Placental pericyte (primary cell): ENCODE data around the gene CSAG1. TPM values are rescaled to one million over a fixed set of nuclear protein-coding genes. Genes with fewer than 3 reads are reported as not detected.

Experiments
- total RNA-seq: library from RNA; depleted of rRNA; stranded (reverse); fragments of >200 nt; gene quantifications from 2 replicates; pipeline ENCODE4 v1.2.3, GENCODE V29; 2012

CSAG1 gene, protein sequence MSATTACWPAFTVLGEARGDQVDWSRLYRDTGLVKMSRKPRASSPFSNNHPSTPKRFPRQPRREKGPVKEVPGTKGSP
- total RNA-seq, result not detected in 2 replicates

DNA sequence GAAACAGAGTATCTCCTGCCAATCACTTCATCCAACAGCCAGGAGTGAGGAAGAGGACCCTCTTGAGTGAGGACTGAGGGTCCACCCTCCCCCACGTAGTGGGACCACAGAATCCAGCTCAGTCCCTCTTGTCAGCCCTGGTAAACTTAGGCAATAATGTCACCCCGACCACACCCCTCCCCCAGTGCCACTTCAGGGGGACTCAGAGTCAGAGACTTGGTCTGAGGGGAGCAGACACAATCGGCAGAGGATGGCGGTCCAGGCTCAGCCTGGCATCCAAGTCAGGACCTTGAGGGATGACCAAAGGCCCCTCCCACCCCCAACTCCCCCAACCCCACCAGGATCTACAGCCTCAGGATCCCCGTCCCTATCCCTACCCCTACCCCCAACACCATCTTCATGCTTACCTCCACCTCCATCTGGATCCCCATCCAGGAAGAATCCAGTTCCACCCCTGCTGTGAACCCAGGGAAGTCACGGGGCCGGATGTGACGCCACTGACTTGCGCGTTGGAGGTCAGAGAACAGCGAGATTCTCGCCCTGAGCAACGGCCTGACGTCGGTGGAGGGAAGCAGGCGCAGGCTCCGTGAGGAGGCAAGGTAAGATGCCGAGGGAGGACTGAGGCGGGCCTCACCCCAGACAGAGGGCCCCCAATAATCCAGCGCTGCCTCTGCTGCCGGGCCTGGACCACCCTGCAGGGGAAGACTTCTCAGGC, at the start of gene CSAG1, which contains the start of gene MAGEA12:
CSAG1 (minus strand) TSS at position 461 of the 715 bp plus-strand sequence. CDS start 1,261 bp downstream, outside the sequence.
MAGEA12 (plus strand) TSS at position 497 of the 715 bp plus-strand sequence. CDS start 2,405 bp downstream, outside the sequence.

DNA sequence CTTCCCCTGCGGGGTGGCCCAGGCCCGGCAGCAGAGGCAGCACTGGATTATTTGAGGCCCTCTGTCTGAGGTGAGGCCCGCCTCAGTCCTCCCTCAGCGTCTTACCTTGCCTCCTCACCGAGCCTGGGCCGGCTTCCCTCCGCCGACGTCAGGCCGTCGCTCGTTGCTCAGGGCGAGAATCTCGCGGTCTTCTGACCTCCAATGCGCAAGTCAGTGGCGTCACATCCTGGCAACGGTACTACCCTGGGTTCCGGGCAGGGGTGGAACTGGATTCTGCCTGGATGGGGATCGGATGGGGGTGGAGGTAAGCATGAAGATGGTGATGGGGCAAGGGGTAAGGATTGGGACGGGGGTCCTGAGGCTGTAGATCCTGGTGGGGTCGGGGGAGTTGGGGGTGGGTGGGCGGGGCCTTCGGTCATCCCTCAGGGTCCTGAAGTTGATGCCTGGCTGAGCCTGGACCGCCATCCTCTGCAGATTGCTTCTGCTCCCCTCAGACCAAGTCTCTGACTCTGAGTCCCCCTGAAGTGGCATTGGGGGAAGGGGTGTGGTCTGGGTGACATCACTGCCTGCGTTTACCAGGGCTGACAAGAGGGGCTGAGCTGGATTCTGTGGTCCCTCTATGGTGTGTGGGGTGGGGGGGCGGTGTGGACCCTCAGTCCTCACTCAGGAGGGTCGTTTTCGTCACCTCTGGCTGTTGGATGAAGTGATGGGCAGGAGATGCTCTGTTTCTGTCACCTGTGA, 36.2 kb upstream of the CSAG1 start, which contains the start of gene MAGEA6:
MAGEA6 (minus strand) TSS at position 141 of the 741 bp plus-strand sequence. CDS start 2,039 bp downstream, outside the sequence.

GRCh38 chrX:152758918-152759317, 25.4 kb upstream of the CSAG1 start, which contains the start of gene CSAG3:
TSS of gene CSAG3 (plus strand) at chrX:152759218.

DNA sequence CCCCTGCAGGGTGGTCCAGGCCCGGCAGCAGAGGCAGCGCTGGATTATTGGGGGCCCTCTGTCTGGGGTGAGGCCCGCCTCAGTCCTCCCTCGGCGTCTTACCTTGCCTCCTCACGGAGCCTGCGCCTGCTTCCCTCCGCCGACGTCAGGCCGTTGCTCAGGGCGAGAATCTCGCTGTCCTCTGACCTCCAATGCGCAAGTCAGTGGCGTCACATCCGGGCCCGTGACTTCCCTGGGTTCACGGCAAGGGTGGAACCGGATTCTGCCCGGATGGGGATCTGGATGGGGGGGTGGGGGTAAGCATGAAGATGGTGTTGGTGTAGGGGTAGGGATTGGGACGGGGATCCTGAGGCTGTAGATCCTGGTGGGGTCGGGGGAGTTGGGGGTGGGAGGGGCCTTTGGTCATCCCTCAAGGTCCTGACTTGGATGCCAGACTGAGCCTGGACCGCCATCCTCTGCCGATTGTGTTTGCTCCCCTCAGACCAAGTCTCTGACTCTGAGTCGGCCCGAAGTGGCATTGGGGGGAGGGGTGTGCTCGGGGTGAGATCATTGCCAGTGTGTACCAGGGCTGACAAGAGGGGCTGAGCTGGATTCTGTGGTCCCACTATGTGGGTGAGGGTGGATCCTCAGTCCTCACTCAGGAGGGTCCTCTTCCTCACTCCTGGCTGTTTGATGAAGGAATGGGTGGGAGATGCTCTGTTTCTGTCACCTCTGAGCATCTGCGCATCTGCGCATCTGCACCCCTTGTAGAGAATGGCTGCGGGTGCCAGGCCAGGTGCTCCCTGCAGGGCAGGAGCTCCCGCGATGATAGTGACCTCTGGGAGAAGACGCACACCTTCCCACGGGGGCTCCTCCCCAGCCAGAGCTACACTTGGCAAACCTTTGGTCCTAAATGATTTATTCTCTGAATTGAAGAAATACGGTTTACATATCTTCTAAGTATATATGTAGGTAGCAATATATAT, 20.4 kb upstream of the CSAG1 start, which contains the start of gene MAGEA2:
MAGEA2 (minus strand) TSS at position 157 of the 965 bp plus-strand sequence. CDS start 2,479 bp downstream, outside the sequence.

DNA sequence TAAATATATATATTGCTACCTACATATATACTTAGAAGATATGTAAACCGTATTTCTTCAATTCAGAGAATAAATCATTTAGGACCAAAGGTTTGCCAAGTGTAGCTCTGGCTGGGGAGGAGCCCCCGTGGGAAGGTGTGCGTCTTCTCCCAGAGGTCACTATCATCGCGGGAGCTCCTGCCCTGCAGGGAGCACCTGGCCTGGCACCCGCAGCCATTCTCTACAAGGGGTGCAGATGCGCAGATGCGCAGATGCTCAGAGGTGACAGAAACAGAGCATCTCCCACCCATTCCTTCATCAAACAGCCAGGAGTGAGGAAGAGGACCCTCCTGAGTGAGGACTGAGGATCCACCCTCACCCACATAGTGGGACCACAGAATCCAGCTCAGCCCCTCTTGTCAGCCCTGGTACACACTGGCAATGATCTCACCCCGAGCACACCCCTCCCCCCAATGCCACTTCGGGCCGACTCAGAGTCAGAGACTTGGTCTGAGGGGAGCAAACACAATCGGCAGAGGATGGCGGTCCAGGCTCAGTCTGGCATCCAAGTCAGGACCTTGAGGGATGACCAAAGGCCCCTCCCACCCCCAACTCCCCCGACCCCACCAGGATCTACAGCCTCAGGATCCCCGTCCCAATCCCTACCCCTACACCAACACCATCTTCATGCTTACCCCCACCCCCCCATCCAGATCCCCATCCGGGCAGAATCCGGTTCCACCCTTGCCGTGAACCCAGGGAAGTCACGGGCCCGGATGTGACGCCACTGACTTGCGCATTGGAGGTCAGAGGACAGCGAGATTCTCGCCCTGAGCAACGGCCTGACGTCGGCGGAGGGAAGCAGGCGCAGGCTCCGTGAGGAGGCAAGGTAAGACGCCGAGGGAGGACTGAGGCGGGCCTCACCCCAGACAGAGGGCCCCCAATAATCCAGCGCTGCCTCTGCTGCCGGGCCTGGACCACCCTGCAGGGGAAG, 19.4 kb downstream of the CSAG1 start, which contains the start of gene MAGEA2B:
MAGEA2B (plus strand) TSS at position 814 of the 973 bp plus-strand sequence. CDS start 2,479 bp downstream, outside the sequence.

DNA sequence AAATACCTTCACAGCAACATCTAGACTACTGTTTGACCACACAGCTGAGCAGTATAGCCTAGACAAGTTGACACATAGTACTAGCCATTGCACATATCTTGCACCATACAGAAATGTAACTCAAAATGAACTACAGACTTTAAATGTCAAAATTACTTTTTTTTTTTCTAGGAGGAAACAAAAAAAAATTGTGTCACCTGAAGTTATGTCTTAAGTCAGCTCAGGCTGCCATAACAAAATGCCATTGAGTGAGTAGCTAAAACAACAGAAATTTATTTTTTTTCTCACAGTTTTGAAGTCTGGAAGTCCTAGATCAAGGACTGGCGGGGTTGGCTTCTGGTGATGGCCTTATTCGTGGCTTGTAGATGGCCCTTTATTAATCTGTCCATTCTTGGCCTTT, 24.3 kb downstream of the CSAG1 start, which contains the start of gene CSAG2:
CSAG2 (minus strand) TSS at position 101 of the 400 bp plus-strand sequence. CDS start 161 bp downstream, outside the sequence.

GRCh38 chrX:152697952-152698931, 35.3 kb downstream of the CSAG1 start, which contains the start of gene MAGEA3:
TSS of gene MAGEA3 (plus strand) at chrX:152698794. CDS start at chrX:152700833, 2,039 bp downstream.

Other genes starting within 250 kb of the CSAG1 start
- gene GABRQ, start 95.8 kb downstream of the CSAG1 start, total RNA-seq, result not detected in 2 replicates
- not detected in 2 replicates for gene MAGEA3, start 34.9 kb downstream of the CSAG1 start, total RNA-seq
- gene CSAG2, start 24.4 kb downstream of the CSAG1 start, total RNA-seq, result not detected in 2 replicates
- gene MAGEA2B, start 19.1 kb downstream of the CSAG1 start, total RNA-seq, result not detected in 2 replicates
- gene MAGEA12, start within 50 bp of the CSAG1 start, total RNA-seq, result not detected in 2 replicates
- gene MAGEA2, start 20.1 kb upstream of the CSAG1 start, total RNA-seq, result not detected in 2 replicates
- not detected in 2 replicates for gene CSAG3, start 25.5 kb upstream of the CSAG1 start, total RNA-seq
- gene MAGEA6, start 36.0 kb upstream of the CSAG1 start, total RNA-seq, result not detected in 2 replicates
- gene CETN2, start 97.0 kb upstream of the CSAG1 start, total RNA-seq, result 24.3 and 58.2 TPM in 2 replicates
- gene NSDHL, start 97.3 kb upstream of the CSAG1 start, total RNA-seq, result 23.6 and 52.3 TPM in 2 replicates
- 2.0 and 13.6 TPM in 2 replicates for gene ZNF185, start 164.3 kb upstream of the CSAG1 start, total RNA-seq